Measurements from ENCODE around the gene AVPI1. TPM values are rescaled to one million over a fixed set of nuclear protein-coding genes. Genes with fewer than 3 reads are reported as not detected.
"Not testable (repeated sequence)": the region's sequence is repeated elsewhere in the genome, so short reads cannot be mapped to it uniquely, and the experiment has no call there.

AVPI1 gene
- total RNA-seq, 2 donors from 2014 or later: 15.0 to 17.6 TPM

GRCh38 chr10:97687785-97688781 lies 1.0 kb upstream of the AVPI1 start:
- no peak for DNase-seq (ENCODE audit: low spot score)
- intact Hi-C loops (cut with DNase I): loop anchor here in 1 of 2 donors (5.0 kb wide), 1 partner anchor 49 kb away; the partner anchor contains the start of gene ZFYVE27

- intact Hi-C loops (cut with DNase I): loop anchor here in 1 of 2 donors (5.0 kb wide), 1 partner anchor 51 kb away; the partner anchor contains the start of gene ZFYVE27
- no peak for DNase-seq (ENCODE audit: low spot score)
Measured at GRCh38 chr10:97686301-97686961, 610 bp downstream of the AVPI1 start.

- intact Hi-C loops (cut with DNase I): loop anchor here in 1 of 2 donors (5.0 kb wide), 1 partner anchor 52 kb away; the partner anchor contains the start of gene ZFYVE27
- no peak for DNase-seq (ENCODE audit: low spot score)
Measured at GRCh38 chr10:97685395-97685958, 1.6 kb downstream of the AVPI1 start.

- intact Hi-C loops (cut with DNase I): loop anchor here in 1 of 2 donors (5.0 kb wide), 1 partner anchor 52 kb away; the partner anchor contains the start of gene ZFYVE27
Measured at GRCh38 chr10:97684866-97685394, 2.1 kb downstream of the AVPI1 start.

GRCh38 chr10:97684368-97684713 lies 2.7 kb downstream of the AVPI1 start:
- not testable (repeated sequence) for DNase-seq (ENCODE audit: low spot score)

More at GRCh38 chr10:97684866-97685394, 2.1 kb downstream of the AVPI1 start:
- DNase-seq (ENCODE audit: low spot score): no peak

GRCh38 chr10:97683556-97684367 lies 3.3 kb downstream of the AVPI1 start:
- DNase-seq (ENCODE audit: low spot score): no peak
- intact Hi-C loops (cut with DNase I): no loop called here

More at GRCh38 chr10:97684368-97684713, 2.7 kb downstream of the AVPI1 start:
- intact Hi-C loops (cut with DNase I): not testable (repeated sequence)

GRCh38 chr10:97682042-97682441 lies 5.0 kb downstream of the AVPI1 start:
- DNase-seq (ENCODE audit: low spot score): no peak

GRCh38 chr10:97679594-97679993 lies 7.4 kb downstream of the AVPI1 start:
- intact Hi-C loops (cut with DNase I): no loop called here
- DNase-seq (ENCODE audit: low spot score): no peak

More at GRCh38 chr10:97682042-97682441, 5.0 kb downstream of the AVPI1 start:
- intact Hi-C loops (cut with DNase I): no loop called here

GRCh38 chr10:97676770-97677581 lies 10.1 kb downstream of the AVPI1 start:
- no peak for DNase-seq (ENCODE audit: low spot score)
- intact Hi-C loops (cut with DNase I): loop anchor here in 1 of 2 donors (1.0 kb wide), 1 partner anchor 26 kb away; no protein-coding TSS in a partner anchor

- no peak for DNase-seq (ENCODE audit: low spot score)
- intact Hi-C loops (cut with DNase I): no loop called here
Measured at GRCh38 chr10:97675222-97675621, 11.8 kb downstream of the AVPI1 start.

- intact Hi-C loops (cut with DNase I): no loop called here
- DNase-seq (ENCODE audit: low spot score): no peak
Measured at GRCh38 chr10:97673736-97674525, 13.1 kb downstream of the AVPI1 start.

- intact Hi-C loops (cut with DNase I): no loop called here
- no peak for DNase-seq (ENCODE audit: low spot score)
Measured at GRCh38 chr10:97669571-97669970, 17.5 kb downstream of the AVPI1 start.

GRCh38 chr10:97667463-97667862 lies 19.6 kb downstream of the AVPI1 start:
- intact Hi-C loops (cut with DNase I): no loop called here
- no peak for DNase-seq (ENCODE audit: low spot score)

- no peak for DNase-seq (ENCODE audit: low spot score)
- intact Hi-C loops (cut with DNase I): no loop called here
Measured at GRCh38 chr10:97666992-97667391, 20.0 kb downstream of the AVPI1 start.

- intact Hi-C loops (cut with DNase I): no loop called here
Measured at GRCh38 chr10:97664282-97664850, 22.7 kb downstream of the AVPI1 start.

GRCh38 chr10:97659589-97659988 lies 27.5 kb downstream of the AVPI1 start:
- no peak for DNase-seq (ENCODE audit: low spot score)
- intact Hi-C loops (cut with DNase I): loop anchor here in 1 of 2 donors (5.0 kb wide), 1 partner anchor 562 kb away; no protein-coding TSS in a partner anchor

More at GRCh38 chr10:97664282-97664850, 22.7 kb downstream of the AVPI1 start:
- no peak for DNase-seq (ENCODE audit: low spot score)

Data from posterior vena cava (tissue), 2 donors.